Keratinocyte (primary cell): Measurements from ENCODE around the gene MYBBP1A.

Experiments
- EZH2 ChIP-seq: IDR thresholded peaks from one replicate; pipeline ENCODE4 v1.6.1; 2012; ENCODE audit warnings: inconsistent platforms, mild to moderate bottlenecking, low read length, moderate library complexity
- TF ChIP-seq, protein P1 (sequence below), 3 experiments: IDR thresholded peaks in 1 of 3; conservative IDR thresholded peaks in 1 of 3; optimal IDR thresholded peaks in 1 of 3; 2 replicates in 2 of 3; 3 replicates in 1 of 3; pipeline versions ENCODE3 to v1.5.1; 2011; ENCODE audit warnings: low read length in 3 of 3, mild to moderate bottlenecking in 3 of 3, moderate library complexity in 2 of 3, control low read depth in 1 of 3, inconsistent platforms in 1 of 3; ENCODE audit not compliant: insufficient read depth in 2 of 3; ENCODE audit errors: extremely low read depth in 1 of 3

DNA sequence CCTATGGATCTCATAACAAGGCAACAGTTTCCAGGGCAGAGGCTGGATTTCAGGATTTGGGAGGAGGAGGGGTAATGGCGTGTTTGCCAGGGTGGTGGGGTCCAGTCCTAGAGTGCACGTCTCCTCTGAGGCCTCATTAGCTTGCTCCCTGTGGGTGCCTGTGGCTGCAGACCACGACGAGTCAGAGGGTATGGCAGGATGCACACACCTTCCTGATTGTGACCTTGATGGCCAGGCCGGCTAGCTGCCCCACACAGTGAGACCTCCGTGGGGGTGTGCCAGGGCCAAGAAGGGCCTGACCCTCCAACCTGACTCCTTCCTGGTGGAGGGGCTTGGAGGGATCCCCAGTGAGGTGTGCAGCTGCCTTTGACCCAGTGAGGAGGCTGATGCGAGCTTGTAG, 25.1 kb upstream of the MYBBP1A start:
- TF ChIP-seq, protein P1, sequence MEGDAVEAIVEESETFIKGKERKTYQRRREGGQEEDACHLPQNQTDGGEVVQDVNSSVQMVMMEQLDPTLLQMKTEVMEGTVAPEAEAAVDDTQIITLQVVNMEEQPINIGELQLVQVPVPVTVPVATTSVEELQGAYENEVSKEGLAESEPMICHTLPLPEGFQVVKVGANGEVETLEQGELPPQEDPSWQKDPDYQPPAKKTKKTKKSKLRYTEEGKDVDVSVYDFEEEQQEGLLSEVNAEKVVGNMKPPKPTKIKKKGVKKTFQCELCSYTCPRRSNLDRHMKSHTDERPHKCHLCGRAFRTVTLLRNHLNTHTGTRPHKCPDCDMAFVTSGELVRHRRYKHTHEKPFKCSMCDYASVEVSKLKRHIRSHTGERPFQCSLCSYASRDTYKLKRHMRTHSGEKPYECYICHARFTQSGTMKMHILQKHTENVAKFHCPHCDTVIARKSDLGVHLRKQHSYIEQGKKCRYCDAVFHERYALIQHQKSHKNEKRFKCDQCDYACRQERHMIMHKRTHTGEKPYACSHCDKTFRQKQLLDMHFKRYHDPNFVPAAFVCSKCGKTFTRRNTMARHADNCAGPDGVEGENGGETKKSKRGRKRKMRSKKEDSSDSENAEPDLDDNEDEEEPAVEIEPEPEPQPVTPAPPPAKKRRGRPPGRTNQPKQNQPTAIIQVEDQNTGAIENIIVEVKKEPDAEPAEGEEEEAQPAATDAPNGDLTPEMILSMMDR (optimal IDR thresholded peaks at IDR 0.05 in 1 of 3, IDR thresholded peaks at IDR 0.05 in 1 of 3, conservative IDR thresholded peaks at IDR 0.05 in 1 of 3; ENCODE audit: extremely low read depth in 1 of 3, insufficient read depth in 2 of 3, low read length in 3 of 3) = no peak
- TF ChIP-seq EZH2 = no peak
